ENCODE data around the gene GIGYF1. TPM values are rescaled to one million over a fixed set of nuclear protein-coding genes. Genes with fewer than 3 reads are reported as not detected.
A peak's percentile ranks its signal among the peaks of the same experiment; 100 is the strongest.

GIGYF1 gene, protein sequence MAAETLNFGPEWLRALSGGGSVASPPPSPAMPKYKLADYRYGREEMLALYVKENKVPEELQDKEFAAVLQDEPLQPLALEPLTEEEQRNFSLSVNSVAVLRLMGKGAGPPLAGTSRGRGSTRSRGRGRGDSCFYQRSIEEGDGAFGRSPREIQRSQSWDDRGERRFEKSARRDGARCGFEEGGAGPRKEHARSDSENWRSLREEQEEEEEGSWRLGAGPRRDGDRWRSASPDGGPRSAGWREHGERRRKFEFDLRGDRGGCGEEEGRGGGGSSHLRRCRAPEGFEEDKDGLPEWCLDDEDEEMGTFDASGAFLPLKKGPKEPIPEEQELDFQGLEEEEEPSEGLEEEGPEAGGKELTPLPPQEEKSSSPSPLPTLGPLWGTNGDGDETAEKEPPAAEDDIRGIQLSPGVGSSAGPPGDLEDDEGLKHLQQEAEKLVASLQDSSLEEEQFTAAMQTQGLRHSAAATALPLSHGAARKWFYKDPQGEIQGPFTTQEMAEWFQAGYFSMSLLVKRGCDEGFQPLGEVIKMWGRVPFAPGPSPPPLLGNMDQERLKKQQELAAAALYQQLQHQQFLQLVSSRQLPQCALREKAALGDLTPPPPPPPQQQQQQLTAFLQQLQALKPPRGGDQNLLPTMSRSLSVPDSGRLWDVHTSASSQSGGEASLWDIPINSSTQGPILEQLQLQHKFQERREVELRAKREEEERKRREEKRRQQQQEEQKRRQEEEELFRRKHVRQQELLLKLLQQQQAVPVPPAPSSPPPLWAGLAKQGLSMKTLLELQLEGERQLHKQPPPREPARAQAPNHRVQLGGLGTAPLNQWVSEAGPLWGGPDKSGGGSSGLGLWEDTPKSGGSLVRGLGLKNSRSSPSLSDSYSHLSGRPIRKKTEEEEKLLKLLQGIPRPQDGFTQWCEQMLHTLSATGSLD (N-terminal part only)
- 10 to 100 TPM; 34.6 to 49.8 (median 48.1) TPM for total RNA-seq
- long read RNA-seq, donor 1, full-length matches to known transcripts: 1 of 34 reads
- long read RNA-seq, donor 1, partial matches to known transcripts: 9 of 34 reads
- long read RNA-seq, donor 1, other reads (novel, unspliced or antisense): 24 of 34 reads
- long read RNA-seq, donor 2, partial matches to known transcripts: 8 of 8 reads
- long read RNA-seq, donor 2, other reads (novel, unspliced or antisense): 0 of 8 reads

DNA sequence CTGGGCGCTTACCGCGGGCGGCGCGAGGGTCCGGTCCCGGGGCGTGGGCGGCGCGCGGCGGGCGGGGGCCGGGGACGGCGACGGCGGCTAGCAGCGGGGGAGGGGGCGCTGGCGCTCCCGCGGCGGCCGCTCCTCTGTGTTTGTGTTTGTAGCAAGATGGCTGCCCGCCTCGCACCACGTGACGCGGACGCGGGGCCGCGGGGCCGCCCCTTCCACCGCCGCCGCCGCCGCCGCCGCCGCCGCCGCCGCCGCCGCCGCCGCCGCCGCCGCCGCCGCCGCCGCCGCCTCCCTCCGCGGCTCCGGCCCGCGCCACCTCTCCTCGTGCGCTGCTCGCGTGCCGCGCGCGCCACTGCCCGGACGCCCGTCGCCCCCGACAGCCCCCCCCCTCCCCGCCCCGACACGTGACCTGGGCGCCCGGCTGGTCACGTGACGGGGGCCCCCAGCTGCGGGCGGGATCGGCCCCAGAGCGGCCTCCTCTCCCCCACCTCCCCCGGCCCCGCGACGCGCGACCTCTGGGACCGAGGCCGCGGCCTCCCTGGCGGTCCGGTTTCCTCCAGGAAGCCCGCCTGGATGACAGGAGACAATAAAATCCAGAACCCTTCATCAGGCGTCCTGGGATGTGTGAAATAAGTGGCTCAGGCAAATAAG, at the start of gene GIGYF1:
Gene GIGYF1, minus strand, starts transcription at position 153 of the 648 bp plus-strand sequence. CDS start 6,012 bp downstream, outside the sequence.
- H3K4me3 ChIP-seq: peak within 1 kb of the TSS; percentile 90
- DNase-seq: peak; percentile 80 to 83 (median 83)
- TF ChIP-seq, protein P1, sequence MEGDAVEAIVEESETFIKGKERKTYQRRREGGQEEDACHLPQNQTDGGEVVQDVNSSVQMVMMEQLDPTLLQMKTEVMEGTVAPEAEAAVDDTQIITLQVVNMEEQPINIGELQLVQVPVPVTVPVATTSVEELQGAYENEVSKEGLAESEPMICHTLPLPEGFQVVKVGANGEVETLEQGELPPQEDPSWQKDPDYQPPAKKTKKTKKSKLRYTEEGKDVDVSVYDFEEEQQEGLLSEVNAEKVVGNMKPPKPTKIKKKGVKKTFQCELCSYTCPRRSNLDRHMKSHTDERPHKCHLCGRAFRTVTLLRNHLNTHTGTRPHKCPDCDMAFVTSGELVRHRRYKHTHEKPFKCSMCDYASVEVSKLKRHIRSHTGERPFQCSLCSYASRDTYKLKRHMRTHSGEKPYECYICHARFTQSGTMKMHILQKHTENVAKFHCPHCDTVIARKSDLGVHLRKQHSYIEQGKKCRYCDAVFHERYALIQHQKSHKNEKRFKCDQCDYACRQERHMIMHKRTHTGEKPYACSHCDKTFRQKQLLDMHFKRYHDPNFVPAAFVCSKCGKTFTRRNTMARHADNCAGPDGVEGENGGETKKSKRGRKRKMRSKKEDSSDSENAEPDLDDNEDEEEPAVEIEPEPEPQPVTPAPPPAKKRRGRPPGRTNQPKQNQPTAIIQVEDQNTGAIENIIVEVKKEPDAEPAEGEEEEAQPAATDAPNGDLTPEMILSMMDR (IDR thresholded peaks at IDR 0.05): no peak
- no peaks in the 10 kb centered on the region for H3K9me3 ChIP-seq
- intact Hi-C loops (cut with DNase I, micrococcal nuclease): loop anchor here in 1 of 2 donors (5.0 kb wide), 1 partner anchor 222 kb away; no protein-coding TSS in a partner anchor
- H3K36me3 ChIP-seq (ENCODE audit: low read depth): no peaks in the 10 kb centered on the region
- peak; percentile 63 for ATAC-seq
- peaks cover 18% of the 10 kb centered on the region for H3K4me1 ChIP-seq (ENCODE audit: low read depth)

DNA sequence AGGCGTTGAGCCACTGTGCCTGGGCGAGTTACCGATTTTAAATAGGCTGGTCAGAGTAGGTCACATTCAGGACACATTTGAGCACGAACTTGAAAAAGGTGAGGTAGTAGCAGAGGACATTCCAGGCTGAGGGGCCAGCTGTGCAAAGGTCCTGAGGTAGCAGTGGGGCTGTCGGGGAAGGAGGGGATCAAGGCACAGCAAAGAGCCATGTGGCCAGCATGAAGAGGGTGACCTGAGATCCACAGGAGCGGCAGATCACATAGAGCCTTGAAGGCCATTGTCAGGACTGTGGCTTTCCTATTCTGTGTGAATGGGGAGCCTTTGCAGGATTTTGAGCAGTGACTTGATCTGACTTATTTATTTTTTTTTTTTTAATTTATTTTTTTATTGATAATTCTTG, 45.9 kb upstream of the GIGYF1 start:
- Histone ChIP-seq H3K4me1 (ENCODE audit: low read depth) (peaks cover 3% of the 10 kb centered on the region), H3K36me3 (ENCODE audit: low read depth) (no peaks in the 10 kb centered on the region), H3K9me3 (no peaks in the 10 kb centered on the region), H3K4me3 (no peak overlapping the region)
- TF ChIP-seq, protein P1 (IDR thresholded peaks at IDR 0.05): no peak
- DNase-seq (no peak), ATAC-seq (no peak)
- intact Hi-C loops (cut with DNase I, micrococcal nuclease): no loop called here

DNA sequence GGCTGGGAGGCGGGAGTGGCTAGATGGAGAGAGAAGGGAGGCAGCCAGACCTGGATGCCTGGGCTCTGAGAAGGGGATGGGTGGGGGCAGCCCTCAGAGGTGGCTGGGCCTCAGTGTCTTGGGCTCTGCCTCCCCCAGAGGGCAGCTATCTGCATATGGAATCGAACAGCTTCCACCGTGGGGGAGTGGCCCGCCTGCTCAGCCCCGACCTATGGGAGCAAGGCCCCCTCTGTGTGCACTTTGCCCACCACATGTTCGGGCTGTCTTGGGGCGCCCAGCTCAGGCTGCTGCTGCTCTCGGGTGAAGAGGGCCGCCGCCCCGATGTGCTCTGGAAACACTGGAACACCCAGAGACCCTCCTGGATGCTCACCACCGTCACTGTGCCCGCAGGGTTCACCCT, 42.6 kb upstream of the GIGYF1 start:
- Histone ChIP-seq H3K36me3 (ENCODE audit: low read depth) (no peaks in the 10 kb centered on the region), H3K4me3 (no peak overlapping the region), H3K9me3 (no peaks in the 10 kb centered on the region), H3K4me1 (ENCODE audit: low read depth) (peaks cover 3% of the 10 kb centered on the region)
- TF ChIP-seq, protein P1 (IDR thresholded peaks at IDR 0.05): no peak
- no peak for DNase-seq
- intact Hi-C loops (cut with DNase I, micrococcal nuclease): no loop called here
- no peak for ATAC-seq

DNA sequence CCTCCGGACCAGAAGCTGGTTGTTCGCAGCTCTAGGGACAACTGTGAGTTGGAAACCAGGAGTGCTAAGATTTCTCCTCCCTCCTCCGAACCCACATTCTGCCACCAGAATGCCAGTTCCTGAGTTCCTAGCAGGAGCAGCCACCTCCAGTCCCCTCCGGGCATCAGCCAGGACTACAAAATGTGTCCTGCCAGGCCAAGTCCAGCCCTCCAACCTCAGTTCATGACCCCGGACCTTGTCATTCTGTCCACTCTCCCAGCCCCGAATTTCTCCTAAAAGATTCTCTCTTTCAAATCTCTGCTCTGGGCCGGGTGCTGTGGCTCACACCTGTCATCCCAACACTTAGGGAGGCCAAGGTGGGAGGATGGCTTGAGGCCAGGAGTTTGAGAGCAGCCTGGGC, 41.7 kb upstream of the GIGYF1 start:
- no peak for ATAC-seq
- no peaks in the 10 kb centered on the region for H3K9me3 ChIP-seq
- no peaks in the 10 kb centered on the region for H3K36me3 ChIP-seq (ENCODE audit: low read depth)
- intact Hi-C loops (cut with DNase I, micrococcal nuclease): no loop called here
- no peak overlapping the region for H3K4me3 ChIP-seq
- no peak for DNase-seq
- TF ChIP-seq, protein P1 (IDR thresholded peaks at IDR 0.05): no peak
- H3K4me1 ChIP-seq (ENCODE audit: low read depth): peaks cover 3% of the 10 kb centered on the region
